ENCODE data around the gene INPP5E. TPM values are rescaled to one million over a fixed set of nuclear protein-coding genes. Genes with fewer than 3 reads are reported as not detected.

The INPP5E gene
- total RNA-seq, 1 donor from 2014 or later, result 29.6 TPM

DNA sequence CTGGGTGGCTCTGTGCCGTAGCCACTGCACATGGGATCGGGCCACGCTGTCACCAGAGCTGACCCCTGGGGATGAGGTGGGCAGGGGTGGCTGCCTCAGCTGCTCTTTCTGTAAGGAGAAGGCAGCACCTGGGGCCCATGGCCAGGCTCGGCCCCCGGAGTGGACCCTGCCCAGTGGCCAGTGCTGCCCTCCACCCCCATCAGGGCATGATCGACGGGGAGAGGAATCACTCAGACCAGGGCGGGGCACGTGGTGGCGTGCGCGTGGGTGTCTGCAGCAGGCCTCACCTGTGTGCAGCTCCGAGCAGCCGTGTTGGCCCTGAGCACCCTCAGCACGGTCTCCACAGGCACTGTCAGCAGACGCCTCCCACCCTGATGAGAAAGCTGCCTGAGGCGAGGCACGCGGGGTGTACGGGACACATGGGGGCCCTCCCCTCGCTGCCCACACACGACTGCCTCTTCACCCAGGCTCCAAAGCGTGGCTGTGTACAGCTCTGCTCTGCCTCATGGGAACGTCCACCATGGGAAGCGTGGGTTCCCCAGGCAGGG, 57.6 kb downstream of the INPP5E start:
- peaks cover 7% of the 10 kb centered on the region for H3K36me3 Mint-ChIP-seq (ENCODE audit: low read depth)
- no peaks in the 10 kb centered on the region for H3K9me3 Mint-ChIP-seq
- TF ChIP-seq CTCF (conservative IDR thresholded peaks at IDR 0.05), result no peak
- no peaks in the 10 kb centered on the region for H3K27me3 Mint-ChIP-seq (ENCODE audit: low read depth)
- H3K4me1 Mint-ChIP-seq, result no peaks in the 10 kb centered on the region
- no peak overlapping the region for H3K4me3 Mint-ChIP-seq
- DNase-seq (ENCODE audit: low read depth, low spot score), result no peak
- no peak overlapping the region for H3K27ac Mint-ChIP-seq (ENCODE audit: unreplicated experiment)

GRCh38 chr9:136381311-136381710, 58.3 kb downstream of the INPP5E start:
- Mint-ChIP-seq H3K36me3 (ENCODE audit: low read depth) (peaks cover 7% of the 10 kb centered on the region), H3K4me3 (no peak overlapping the region), H3K27ac (ENCODE audit: unreplicated experiment) (no peak overlapping the region), H3K9me3 (no peaks in the 10 kb centered on the region), H3K27me3 (ENCODE audit: low read depth) (no peaks in the 10 kb centered on the region), H3K4me1 (no peaks in the 10 kb centered on the region)
- no peak for DNase-seq (ENCODE audit: low read depth, low spot score)
- TF ChIP-seq CTCF (conservative IDR thresholded peaks at IDR 0.05), result no peak

- H3K27ac Mint-ChIP-seq (ENCODE audit: unreplicated experiment), result no peak overlapping the region
- no peaks in the 10 kb centered on the region for H3K27me3 Mint-ChIP-seq (ENCODE audit: low read depth)
- TF ChIP-seq CTCF (conservative IDR thresholded peaks at IDR 0.05), result no peak
- no peaks in the 10 kb centered on the region for H3K4me1 Mint-ChIP-seq
- peaks cover 4% of the 10 kb centered on the region for H3K36me3 Mint-ChIP-seq (ENCODE audit: low read depth)
- H3K4me3 Mint-ChIP-seq, result no peak overlapping the region
- no peak for DNase-seq (ENCODE audit: low read depth, low spot score)
- H3K9me3 Mint-ChIP-seq, result no peaks in the 10 kb centered on the region
These were observed 59.3 kb downstream of the INPP5E start for GRCh38 chr9:136380381-136380780.

DNA sequence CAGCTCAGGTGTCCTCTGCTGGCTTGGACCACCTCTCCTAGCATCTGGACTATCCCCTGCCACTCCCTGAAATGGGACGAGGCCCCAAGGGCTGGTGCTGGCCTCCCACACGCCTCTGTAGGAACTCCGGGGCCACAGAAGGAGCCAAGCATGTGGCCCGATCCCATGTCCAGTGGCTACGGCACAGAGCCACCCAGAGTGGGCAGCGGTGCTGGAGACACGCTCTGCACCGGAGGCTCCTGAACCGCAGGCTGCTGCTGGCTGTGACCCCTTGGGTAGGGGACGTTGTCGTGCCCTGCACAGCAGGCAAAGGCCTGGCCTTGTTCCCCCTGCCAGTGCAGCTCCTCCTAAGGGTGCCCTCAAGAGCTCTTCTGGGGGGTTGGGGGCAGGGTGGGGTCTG, 59.8 kb downstream of the INPP5E start:
- no peak overlapping the region for H3K4me3 Mint-ChIP-seq
- H3K36me3 Mint-ChIP-seq (ENCODE audit: low read depth), result peaks cover 2% of the 10 kb centered on the region
- H3K27ac Mint-ChIP-seq (ENCODE audit: unreplicated experiment), result no peak overlapping the region
- H3K9me3 Mint-ChIP-seq, result no peaks in the 10 kb centered on the region
- no peaks in the 10 kb centered on the region for H3K4me1 Mint-ChIP-seq
- no peak for DNase-seq (ENCODE audit: low read depth, low spot score)
- no peak for TF ChIP-seq CTCF (conservative IDR thresholded peaks at IDR 0.05)
- no peaks in the 10 kb centered on the region for H3K27me3 Mint-ChIP-seq (ENCODE audit: low read depth)

GRCh38 chr9:136379401-136379800, 60.2 kb downstream of the INPP5E start:
- DNase-seq (ENCODE audit: low read depth, low spot score), result no peak
- no peaks in the 10 kb centered on the region for H3K4me1 Mint-ChIP-seq
- H3K27ac Mint-ChIP-seq (ENCODE audit: unreplicated experiment), result no peak overlapping the region
- no peaks in the 10 kb centered on the region for H3K36me3 Mint-ChIP-seq (ENCODE audit: low read depth)
- no peak overlapping the region for H3K4me3 Mint-ChIP-seq
- H3K27me3 Mint-ChIP-seq (ENCODE audit: low read depth), result no peaks in the 10 kb centered on the region
- no peaks in the 10 kb centered on the region for H3K9me3 Mint-ChIP-seq
- no peak for TF ChIP-seq CTCF (conservative IDR thresholded peaks at IDR 0.05)

DNA sequence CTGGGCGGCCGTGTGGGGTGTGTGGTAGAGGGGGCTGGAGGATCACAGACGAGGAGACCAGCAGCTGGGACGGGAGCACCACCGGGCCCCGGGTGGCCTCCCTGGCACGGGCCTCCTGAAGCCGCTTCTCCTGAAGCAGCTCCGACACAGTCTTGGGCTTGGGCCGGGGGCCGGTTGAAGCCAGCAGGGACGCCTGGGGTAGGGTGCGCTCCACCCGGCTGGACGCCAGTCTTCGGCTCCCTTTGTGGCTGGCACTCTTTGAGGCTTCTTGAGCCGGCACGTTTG, 60.7 kb downstream of the INPP5E start:
- Mint-ChIP-seq H3K36me3 (ENCODE audit: low read depth) (no peaks in the 10 kb centered on the region), H3K9me3 (no peaks in the 10 kb centered on the region), H3K27me3 (ENCODE audit: low read depth) (no peaks in the 10 kb centered on the region), H3K4me1 (no peaks in the 10 kb centered on the region), H3K27ac (ENCODE audit: unreplicated experiment) (no peak overlapping the region), H3K4me3 (no peak overlapping the region)
- no peak for DNase-seq (ENCODE audit: low read depth, low spot score)
- TF ChIP-seq CTCF (conservative IDR thresholded peaks at IDR 0.05), result no peak
